ENCODE data around the gene MYO7B.
"Not testable (repeated sequence)": the region's sequence is repeated elsewhere in the genome, so short reads cannot be mapped to it uniquely, and the experiment has no call there.

DNA sequence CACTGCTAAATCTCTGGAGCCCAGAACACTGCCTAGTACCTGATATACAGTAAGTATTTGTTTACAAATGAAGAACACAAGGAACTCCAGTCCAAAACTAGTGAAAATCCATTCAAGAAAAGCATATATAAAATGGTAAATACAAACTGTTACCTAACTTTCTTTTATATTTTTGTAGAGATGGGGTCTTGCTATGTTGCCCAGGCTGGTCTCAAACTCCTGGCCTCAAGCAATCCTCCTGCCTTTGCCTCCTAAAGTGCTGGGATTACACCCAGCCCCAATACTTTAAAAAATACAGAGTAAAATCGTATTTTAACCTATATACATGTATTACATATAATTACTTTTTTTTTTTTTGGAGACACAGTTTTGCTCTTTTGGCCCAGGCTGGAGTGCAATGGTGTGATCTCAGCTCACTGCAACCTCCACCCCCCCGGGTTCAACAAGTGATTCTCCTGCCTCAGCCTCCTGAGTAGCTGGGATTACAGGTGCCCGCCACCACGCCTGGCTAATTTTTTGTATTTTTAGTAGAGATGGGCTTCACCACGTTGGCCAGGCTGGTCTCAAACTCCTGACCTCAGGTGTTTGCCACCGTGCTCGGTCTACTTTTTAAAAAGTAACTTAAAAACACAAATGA is 11.2 kb upstream of the MYO7B start:
- not testable (repeated sequence) for TF ChIP-seq PATZ1 (CRISPR knock-in tag; IDR thresholded peaks at IDR 0.05; ENCODE audit: borderline replicate concordance); POU6F1 (CRISPR knock-in tag; IDR thresholded peaks at IDR 0.05; ENCODE audit: borderline replicate concordance, low read depth); RARB (CRISPR knock-in tag; IDR thresholded peaks at IDR 0.05); BACH2 (CRISPR knock-in tag; IDR thresholded peaks at IDR 0.05; ENCODE audit: borderline replicate concordance); CREB5 (CRISPR knock-in tag; IDR thresholded peaks at IDR 0.05; ENCODE audit: low read depth); ZNF70 (CRISPR knock-in tag; IDR thresholded peaks at IDR 0.05); ZFP30 (CRISPR knock-in tag; IDR thresholded peaks at IDR 0.05)

Measured in SK-N-SH treated with all-trans-retinoic acid at 6 μM for 48 hours (cell line).